Heart left ventricle (tissue), 16 donors: Measurements from ENCODE around the gene RPL7A. TPM values are rescaled to one million over a fixed set of nuclear protein-coding genes. Genes with fewer than 3 reads are reported as not detected.

Experiments used
- ATAC-seq, 4 donors: fragments of 200-7000 bp; cut with Tn5 transposase; one replicate each; pipeline ENCODE4 v1.9.1; 2020 to 2022; ENCODE audit warnings: moderate library complexity in 4 of 4, mild to moderate bottlenecking in 3 of 4, moderate number of reproducible peaks in 1 of 4
- DNase-seq, 5 donors: peaks; one replicate each; pipeline ENCODE4 v3.0.0-alpha.2; 2020
- H3K27ac ChIP-seq, 12 donors: fragments of 200-600 bp; sonication (generic) in 4 of 12; one replicate each; pipeline versions ENCODE4 v1.5.0 to v1.8.0; 2016 to 2022; ENCODE audit warnings: mild to moderate bottlenecking in 2 of 12
- H3K27me3 ChIP-seq, 9 donors: fragments of 200-600 bp; sonication (generic) in 2 of 9; one replicate each; pipeline versions ENCODE4 v1.5.1 to v1.8.0; 2016 to 2022; ENCODE audit warnings: mild to moderate bottlenecking in 3 of 9
- H3K36me3 ChIP-seq, 9 donors: fragments of 200-600 bp; sonication (generic) in 2 of 9; one replicate each; pipeline versions ENCODE4 v1.5.0 to v1.8.0; 2018 to 2022; ENCODE audit warnings: mild to moderate bottlenecking in 2 of 9
- H3K4me1 ChIP-seq, 12 donors: fragments of 200-600 bp; sonication (generic) in 4 of 12; one replicate each; pipeline versions ENCODE4 v1.5.0 to v1.8.0; 2016 to 2022; ENCODE audit warnings: mild to moderate bottlenecking in 3 of 12
- H3K4me3 ChIP-seq, 12 donors: fragments of 200-600 bp; sonication (generic) in 4 of 12; one replicate each; pipeline versions ENCODE4 v1.5.0 to v1.8.0; 2017 to 2022; ENCODE audit warnings: mild to moderate bottlenecking in 9 of 12, moderate library complexity in 4 of 12
- H3K9me3 ChIP-seq, 12 donors: fragments of 200-600 bp; sonication (generic) in 4 of 12; one replicate each; pipeline versions ENCODE4 v1.5.0 to v1.8.0; 2016 to 2022; ENCODE audit warnings: mild to moderate bottlenecking in 1 of 12
- POLR2A ChIP-seq, 2 donors: fragments of 450-650 bp; IDR thresholded peaks; one replicate each; pipeline ENCODE4 v1.6.1; 2017; ENCODE audit warnings: antibody characterized with exemption in 2 of 2, mild to moderate bottlenecking in 2 of 2, moderate library complexity in 2 of 2
- WGBS, 4 donors: extraction: QIAGEN DNeasy Blood & Tissue Kit in 2 of 4; methylation state at CpG; one replicate each; pipeline versions ENCODE4 v1.1.5 to v1.1.7; 2013 to 2018; 5-methylcytosine and 5-hydroxymethylcytosine counted together
- intact Hi-C, 10 donors: fragments of 100-400 bp; cut with DNase I; formaldehyde crosslinking; loops; one replicate each; pipeline versions ENCODE4 v1.11.1 to v1.14.2; 2022
- polyA plus RNA-seq, 2 donors: library from polyadenylated mRNA; stranded (reverse); fragments of 200-250 nt; gene quantifications; one replicate each; pipeline ENCODE4 v1.2.3, GENCODE V29; 2013
- total RNA-seq, 9 donors: library from RNA; depleted of rRNA in 2 of 9; stranded (reverse); fragments of >200 nt in 2 of 9; fragmentation: NEBNext Ultra II Directional in 3 of 9; extraction: Animal tissue kit (Norgen Biotek cat#: 25700) in 3 of 9; gene quantifications; one replicate each; pipeline versions ENCODE4 v1.1.0 to v1.2.4, GENCODE V29; 2016 to 2023
- TF ChIP-seq, protein P1 (sequence below), 12 donors: fragments of 200-600 bp; sonication (generic) in 4 of 12; IDR thresholded peaks; one replicate each; pipeline versions ENCODE4 v1.5.0 to v1.8.0; 2018 to 2022; ENCODE audit warnings: antibody characterized with exemption in 12 of 12, mild to moderate bottlenecking in 5 of 12
- donor health status: ischemic (EF 13 %, LVEDD 7.1; RV severe dilation, severe dysfunction).
- donor health status: healthy with polysubstance abuse.
- donor health status: DM: no; HTN: yes; CAD: no.
- donor health status: DM: no; HTN: no; CAD: no.
- donor health status: ischemic (EF 25% LVEDD 6.9; RV normal size, moderate dysfunction).
- donor health status: ischemic (EF 25% LVEDD 5.7; RV mildly dilated, moderate dysfunction).
- donor health status: healthy.
- donor health status: DM: yes; HTN: yes; CAD: no.
- donor health status: ischemic (EF 35%, LVEDD 5.7; RV mildly dilated, moderate dysfunction).
- donor health status: nonischemic (EF 11% LVEDD 7.7; RV severe dilation, severe dysfunction).
- donor health status: DM: yes; HTN: yes; CAD: no.
- donor health status: PGD.
- donor health status: ischemic (EF 29% LVEDD 5.4; RV normal size, mild dysfunction).
- donor health status: nonischemic (EF 23%, LVEDD 6.1; RV moderate dilation, normal function).

Gene RPL7A
- total and polyA plus RNA-seq, 11 donors = 845 to 2,727 (median 1,045) TPM

DNA sequence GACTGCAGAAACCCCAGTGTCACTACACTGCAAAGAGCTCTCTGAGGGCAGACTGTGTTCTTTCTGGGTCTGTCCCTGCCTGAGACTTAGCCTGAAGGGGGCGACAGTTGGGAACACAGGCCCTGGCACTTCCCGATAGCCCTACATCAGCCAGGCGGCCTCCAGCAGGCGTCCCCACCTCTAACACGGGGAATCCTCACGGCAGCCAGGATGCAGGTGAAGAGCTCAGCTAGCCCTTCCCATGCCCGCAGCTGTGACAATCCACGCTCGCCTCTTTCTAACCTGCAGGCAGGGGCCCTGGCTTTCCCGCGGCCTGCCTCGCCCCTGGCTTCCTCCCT is 6.0 kb upstream of the RPL7A start:
- Histone ChIP-seq H3K36me3 (peaks cover 0 to 74% (median 66%) of the 10 kb centered on the region in 9 donors), H3K27me3 (no peaks in the 10 kb centered on the region), H3K4me3 (peak overlapping the region in 2 of 12 donors; percentile 2 to 49), H3K27ac (peak overlapping the region in 1 of 12 donors; percentile 92), H3K9me3 (no peaks in the 10 kb centered on the region), H3K4me1 (peaks cover 0 to 49% (median 12%) of the 10 kb centered on the region in 12 donors)
- 82 to 96% (median 89%) methylated on average over 8 to 12 of the region's 12 CpGs for WGBS, 4 donors
- ATAC-seq = no peak
- DNase-seq = no peak
- intact Hi-C loops = loop anchor here in 1 of 10 donors (10.0 kb wide), 1 partner anchor 143 kb away; no protein-coding TSS in a partner anchor
- TF ChIP-seq, protein P1, sequence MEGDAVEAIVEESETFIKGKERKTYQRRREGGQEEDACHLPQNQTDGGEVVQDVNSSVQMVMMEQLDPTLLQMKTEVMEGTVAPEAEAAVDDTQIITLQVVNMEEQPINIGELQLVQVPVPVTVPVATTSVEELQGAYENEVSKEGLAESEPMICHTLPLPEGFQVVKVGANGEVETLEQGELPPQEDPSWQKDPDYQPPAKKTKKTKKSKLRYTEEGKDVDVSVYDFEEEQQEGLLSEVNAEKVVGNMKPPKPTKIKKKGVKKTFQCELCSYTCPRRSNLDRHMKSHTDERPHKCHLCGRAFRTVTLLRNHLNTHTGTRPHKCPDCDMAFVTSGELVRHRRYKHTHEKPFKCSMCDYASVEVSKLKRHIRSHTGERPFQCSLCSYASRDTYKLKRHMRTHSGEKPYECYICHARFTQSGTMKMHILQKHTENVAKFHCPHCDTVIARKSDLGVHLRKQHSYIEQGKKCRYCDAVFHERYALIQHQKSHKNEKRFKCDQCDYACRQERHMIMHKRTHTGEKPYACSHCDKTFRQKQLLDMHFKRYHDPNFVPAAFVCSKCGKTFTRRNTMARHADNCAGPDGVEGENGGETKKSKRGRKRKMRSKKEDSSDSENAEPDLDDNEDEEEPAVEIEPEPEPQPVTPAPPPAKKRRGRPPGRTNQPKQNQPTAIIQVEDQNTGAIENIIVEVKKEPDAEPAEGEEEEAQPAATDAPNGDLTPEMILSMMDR (IDR thresholded peaks at IDR 0.05) = no peak

DNA sequence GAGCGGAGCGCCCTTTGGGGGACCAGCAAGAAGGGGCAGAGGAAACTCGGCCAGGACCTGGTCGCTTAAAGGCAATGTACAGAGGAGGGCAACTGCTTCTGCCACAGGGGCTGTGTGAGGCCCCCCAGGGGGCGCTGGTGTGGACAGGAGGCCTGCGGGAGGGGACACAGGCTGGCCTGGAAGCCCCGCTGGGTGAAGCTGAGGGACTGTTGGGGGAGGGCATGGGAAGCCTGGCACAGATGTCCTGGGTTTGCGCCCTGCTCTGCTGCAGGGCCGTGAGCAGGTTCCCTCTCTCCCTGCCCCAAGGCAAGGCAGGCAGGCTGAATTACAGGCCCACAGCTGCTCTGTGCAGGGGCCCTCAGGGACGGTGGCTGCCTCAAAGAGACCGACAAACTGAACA is 5.4 kb upstream of the RPL7A start:
- WGBS, 4 donors = 84 to 86% (median 85%) methylated on average over 11 of the region's 11 CpGs
- ATAC-seq (no peak), DNase-seq (no peak)
- intact Hi-C loops = loop anchor here in 1 of 10 donors (10.0 kb wide), 1 partner anchor 142 kb away; no protein-coding TSS in a partner anchor
- Histone ChIP-seq H3K36me3 (peaks cover 0 to 74% (median 66%) of the 10 kb centered on the region in 9 donors), H3K4me3 (no peak overlapping the region), H3K4me1 (peaks cover 0 to 52% (median 14%) of the 10 kb centered on the region in 12 donors), H3K27me3 (no peaks in the 10 kb centered on the region), H3K27ac (peak overlapping the region in 1 of 12 donors; percentile 92), H3K9me3 (no peaks in the 10 kb centered on the region)
- TF ChIP-seq, protein P1 (IDR thresholded peaks at IDR 0.05) = peak in 1 of 12 donors; percentile 6
- TF ChIP-seq POLR2A (IDR thresholded peaks at IDR 0.05) = no peak

DNA sequence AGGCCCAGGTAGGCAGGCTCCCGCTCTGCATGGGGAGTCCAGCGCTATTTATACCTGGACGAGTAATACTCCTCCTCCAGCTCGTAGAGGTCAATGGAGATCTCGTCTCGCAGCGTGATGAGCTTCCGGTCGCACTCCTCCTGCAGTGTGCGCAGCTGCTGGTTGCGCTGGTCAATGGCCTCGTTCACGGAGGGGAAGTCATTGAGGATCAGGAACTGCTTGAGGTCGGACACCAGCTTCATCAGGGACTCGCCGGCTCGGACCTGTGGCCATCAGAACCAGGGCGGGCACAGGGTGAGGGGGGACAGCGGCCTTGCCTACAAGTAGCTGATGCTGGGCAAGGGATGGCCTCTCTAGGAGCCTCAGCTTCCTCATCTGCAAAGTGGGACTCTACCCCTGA is 3.9 kb upstream of the RPL7A start:
- Histone ChIP-seq H3K4me3 (no peak overlapping the region), H3K36me3 (peaks cover 0 to 72% (median 65%) of the 10 kb centered on the region in 9 donors), H3K4me1 (peaks cover 2 to 49% (median 18%) of the 10 kb centered on the region in 12 donors), H3K27ac (no peak overlapping the region), H3K27me3 (no peaks in the 10 kb centered on the region), H3K9me3 (no peaks in the 10 kb centered on the region)
- 93 to 98% (median 94%) methylated on average over 16 to 19 of the region's 19 CpGs for whole genome bisulfite sequencing, 4 donors
- intact Hi-C loops = loop anchor here in 1 of 10 donors (10.0 kb wide), 1 partner anchor 141 kb away; no protein-coding TSS in a partner anchor
- peak in 1 of 5 donors; percentile 56 for DNase-seq
- TF ChIP-seq POLR2A (IDR thresholded peaks at IDR 0.05) = no peak
- TF ChIP-seq, protein P1 (IDR thresholded peaks at IDR 0.05) = no peak
- no peak for ATAC-seq

DNA sequence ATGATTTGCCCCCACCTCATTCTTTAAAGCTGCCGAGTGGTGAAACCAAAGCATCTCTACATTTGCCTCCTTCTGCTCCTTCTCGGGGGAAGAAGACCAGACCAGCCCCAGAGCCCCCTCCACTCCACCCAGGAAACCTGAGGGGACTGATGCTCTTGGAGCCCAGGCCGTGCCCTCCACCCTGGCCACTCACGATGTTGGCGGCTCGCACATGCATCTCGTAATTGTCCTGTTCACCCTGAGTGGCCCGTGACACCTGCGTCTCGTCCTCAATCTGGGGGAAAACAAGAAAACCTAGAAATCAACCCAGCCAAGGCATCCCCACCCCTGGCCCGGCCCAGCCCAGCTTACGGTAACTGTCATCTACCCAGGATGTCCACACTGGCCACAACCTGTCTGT is 3.0 kb upstream of the RPL7A start:
- Histone ChIP-seq H3K4me3 (no peak overlapping the region), H3K27ac (no peak overlapping the region), H3K27me3 (no peaks in the 10 kb centered on the region), H3K4me1 (peaks cover 4 to 49% (median 25%) of the 10 kb centered on the region in 12 donors), H3K9me3 (no peaks in the 10 kb centered on the region), H3K36me3 (peaks cover 0 to 72% (median 67%) of the 10 kb centered on the region in 9 donors)
- TF ChIP-seq POLR2A (IDR thresholded peaks at IDR 0.05) = no peak
- TF ChIP-seq, protein P1 (IDR thresholded peaks at IDR 0.05) = no peak
- intact Hi-C loops = loop anchor here in 1 of 10 donors (10.0 kb wide), 1 partner anchor 140 kb away; no protein-coding TSS in a partner anchor
- 93 to 97% (median 95%) methylated on average over 12 of the region's 12 CpGs for WGBS, 4 donors
- ATAC-seq (no peak), DNase-seq (no peak)
